Gastrocnemius medialis (tissue), 4 donors: ENCODE measurements around the gene FAM76A. TPM values are rescaled to one million over a fixed set of nuclear protein-coding genes. Genes with fewer than 3 reads are reported as not detected.
"Not testable (repeated sequence)": the region's sequence is repeated elsewhere in the genome, so short reads cannot be mapped to it uniquely, and the experiment has no call there.

Experiments
- ATAC-seq, 2 donors: fragments of 150-250 bp; one replicate each; pipeline ENCODE4 v1.9.1; 2016
- DNase-seq, 2 donors: peaks; one replicate each; pipeline ENCODE4 v3.0.0-alpha.2; 2019
- H3K27ac ChIP-seq, 4 donors: fragments of 200-600 bp; sonication (generic); 1 replicate in 1 of 4; 2 replicates in 3 of 4; pipeline ENCODE4 v1.5.1; 2016 to 2018; ENCODE audit warnings: mild to moderate bottlenecking in 2 of 4, moderate library complexity in 1 of 4
- H3K27me3 ChIP-seq, 3 donors: fragments of 200-600 bp; sonication (generic) in 2 of 3; 1 replicate in 1 of 3; 2 replicates in 2 of 3; pipeline versions ENCODE4 v1.5.1 to v1.6.0; 2016 to 2019; ENCODE audit warnings: mild to moderate bottlenecking in 1 of 3, moderate library complexity in 1 of 3
- H3K36me3 ChIP-seq, 2 donors: fragments of 200-600 bp; sonication (generic) in 1 of 2; one replicate each; pipeline ENCODE4 v1.5.1; 2017 to 2018
- H3K4me1 ChIP-seq, 2 donors: fragments of 200-600 bp; sonication (generic) in 1 of 2; one replicate each; pipeline ENCODE4 v1.5.1; 2016 to 2017; ENCODE audit warnings: mild to moderate bottlenecking in 2 of 2
- H3K4me3 ChIP-seq, 4 donors: fragments of 200-600 bp; sonication (generic) in 3 of 4; 1 replicate in 1 of 4; 2 replicates in 3 of 4; pipeline ENCODE4 v1.5.1; 2016 to 2019; ENCODE audit warnings: mild to moderate bottlenecking in 2 of 4
- H3K9me3 ChIP-seq, 3 donors: fragments of 200-600 bp; sonication (generic) in 2 of 3; 1 replicate in 1 of 3; 2 replicates in 2 of 3; pipeline ENCODE4 v1.5.1; 2016 to 2019
- POLR2A ChIP-seq, 2 donors: fragments of 450-650 bp; IDR thresholded peaks; one replicate each; pipeline ENCODE4 v1.6.1; 2017; ENCODE audit warnings: antibody characterized with exemption in 2 of 2, mild to moderate bottlenecking in 2 of 2, moderate library complexity in 2 of 2
- in situ Hi-C, 4 donors: fragments of 200-750 bp; cut with MboI; loops; one replicate each; pipeline versions ENCODE4 v1.15.0 to v1.8.0; 2017; ENCODE audit warnings: low sequenced_read_pairs in 4 of 4
- intact Hi-C: fragments of 100-400 bp; cut with DNase I; formaldehyde crosslinking; loops from one replicate; pipeline ENCODE4 v1.15.1; 2023; ENCODE audit warnings: low total_unique reads
- total RNA-seq, 4 donors: library from RNA; depleted of rRNA; stranded (reverse); fragments of >200 nt; gene quantifications; one replicate each; pipeline versions ENCODE4 v1.1.0 to v1.2.3, GENCODE V29; 2016
- TF ChIP-seq, protein P1 (sequence below), 5 experiments: fragments of 450-650 bp in 3 of 5; fragments of 200-600 bp in 2 of 5; sonication (generic) in 2 of 5; IDR thresholded peaks in 4 of 5; conservative IDR thresholded peaks in 1 of 5; 1 replicate in 4 of 5; 2 replicates in 1 of 5; pipeline ENCODE4 v1.5.1; 2016 to 2019; ENCODE audit warnings: antibody characterized with exemption in 5 of 5, mild to moderate bottlenecking in 3 of 5, moderate library complexity in 3 of 5

FAM76A gene
- total RNA-seq, 4 donors from 2014 or later, result 9.4 to 20.0 (median 15.5) TPM

DNA sequence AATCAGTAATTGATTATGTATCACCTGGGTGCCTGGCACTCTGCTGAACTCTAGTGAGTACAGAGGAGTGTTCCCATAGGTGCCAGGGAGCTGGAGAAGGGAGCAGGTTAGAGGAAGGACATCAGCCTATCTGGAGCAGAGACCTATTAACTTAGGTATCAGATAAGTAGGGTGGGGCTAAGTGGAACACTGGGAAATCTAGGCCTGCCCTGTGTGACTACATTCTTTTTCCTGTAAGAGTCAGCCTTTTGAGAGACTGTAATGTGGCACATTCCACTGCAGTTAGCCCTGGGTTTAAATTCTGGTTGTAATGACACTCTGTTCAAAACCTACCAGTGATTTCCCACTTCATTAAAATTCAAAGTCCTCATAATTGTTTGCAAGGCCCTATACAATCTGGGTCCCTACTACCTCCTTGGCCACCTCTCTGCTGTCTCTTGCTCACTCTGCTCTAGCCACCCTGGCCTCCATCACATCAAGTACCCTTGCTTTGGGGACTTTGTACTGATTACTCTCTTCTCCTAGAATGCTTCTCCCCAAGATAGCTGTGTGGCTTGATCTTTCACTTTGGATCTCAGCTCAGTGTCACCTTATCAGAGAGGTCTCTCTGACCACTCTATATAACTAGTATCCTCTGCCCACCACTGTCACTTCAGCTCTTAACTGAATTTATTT lies 60.2 kb downstream of the FAM76A start:
- intact Hi-C loops (no loop called here), in situ Hi-C loops (no loop called here)
- Histone ChIP-seq H3K27ac (peak overlapping the region in 1 of 4 donors; percentile 22), H3K9me3 (no peaks in the 10 kb centered on the region), H3K4me3 (no peak overlapping the region), H3K36me3 (peaks cover 0 to 13% of the 10 kb centered on the region in 2 donors), H3K4me1 (peaks cover 23 to 61% of the 10 kb centered on the region in 2 donors), H3K27me3 (no peaks in the 10 kb centered on the region)
- TF ChIP-seq, protein P1, sequence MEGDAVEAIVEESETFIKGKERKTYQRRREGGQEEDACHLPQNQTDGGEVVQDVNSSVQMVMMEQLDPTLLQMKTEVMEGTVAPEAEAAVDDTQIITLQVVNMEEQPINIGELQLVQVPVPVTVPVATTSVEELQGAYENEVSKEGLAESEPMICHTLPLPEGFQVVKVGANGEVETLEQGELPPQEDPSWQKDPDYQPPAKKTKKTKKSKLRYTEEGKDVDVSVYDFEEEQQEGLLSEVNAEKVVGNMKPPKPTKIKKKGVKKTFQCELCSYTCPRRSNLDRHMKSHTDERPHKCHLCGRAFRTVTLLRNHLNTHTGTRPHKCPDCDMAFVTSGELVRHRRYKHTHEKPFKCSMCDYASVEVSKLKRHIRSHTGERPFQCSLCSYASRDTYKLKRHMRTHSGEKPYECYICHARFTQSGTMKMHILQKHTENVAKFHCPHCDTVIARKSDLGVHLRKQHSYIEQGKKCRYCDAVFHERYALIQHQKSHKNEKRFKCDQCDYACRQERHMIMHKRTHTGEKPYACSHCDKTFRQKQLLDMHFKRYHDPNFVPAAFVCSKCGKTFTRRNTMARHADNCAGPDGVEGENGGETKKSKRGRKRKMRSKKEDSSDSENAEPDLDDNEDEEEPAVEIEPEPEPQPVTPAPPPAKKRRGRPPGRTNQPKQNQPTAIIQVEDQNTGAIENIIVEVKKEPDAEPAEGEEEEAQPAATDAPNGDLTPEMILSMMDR (IDR thresholded peaks at IDR 0.05 in 4 of 5, conservative IDR thresholded peaks at IDR 0.05 in 1 of 5), result no peak
- TF ChIP-seq POLR2A (IDR thresholded peaks at IDR 0.05), result no peak
- DNase-seq (no peak), ATAC-seq (no peak)

DNA sequence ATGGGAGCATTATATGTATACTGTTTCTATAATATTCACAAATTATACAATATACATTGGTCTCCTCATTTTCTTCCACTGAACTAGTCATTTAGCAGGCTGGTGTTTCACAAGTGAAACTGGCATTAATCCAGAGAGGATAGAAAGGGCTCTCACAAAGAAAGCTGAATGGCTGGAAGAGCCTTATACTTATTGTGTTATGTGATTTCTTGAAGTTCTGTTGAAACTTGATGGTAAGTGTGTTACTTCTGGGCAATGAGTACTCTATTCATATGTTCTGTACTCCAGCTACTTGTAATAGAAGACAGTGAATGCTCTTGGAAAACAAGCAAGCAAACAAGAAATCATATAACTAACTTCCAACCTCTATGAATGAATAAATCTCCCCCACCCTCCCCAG lies 62.1 kb downstream of the FAM76A start:
- peaks cover 23 to 61% of the 10 kb centered on the region in 2 donors for H3K4me1 ChIP-seq
- peak overlapping the region in 3 of 4 donors; percentile 68 to 82 (median 82) for H3K27ac ChIP-seq
- no peak overlapping the region for H3K4me3 ChIP-seq
- ATAC-seq, result no peak
- H3K27me3 ChIP-seq, result no peaks in the 10 kb centered on the region
- intact Hi-C loops (loop anchor here (2.0 kb wide), 1 partner anchor 15 kb away; the partner anchor contains the start of gene STX12), in situ Hi-C loops (no loop called here)
- H3K9me3 ChIP-seq, result no peaks in the 10 kb centered on the region
- peaks cover 0 to 16% of the 10 kb centered on the region in 2 donors for H3K36me3 ChIP-seq
- DNase-seq, result no peak
- TF ChIP-seq, protein P1 (IDR thresholded peaks at IDR 0.05 in 4 of 5, conservative IDR thresholded peaks at IDR 0.05 in 1 of 5), result no peak
- no peak for TF ChIP-seq POLR2A (IDR thresholded peaks at IDR 0.05)

DNA sequence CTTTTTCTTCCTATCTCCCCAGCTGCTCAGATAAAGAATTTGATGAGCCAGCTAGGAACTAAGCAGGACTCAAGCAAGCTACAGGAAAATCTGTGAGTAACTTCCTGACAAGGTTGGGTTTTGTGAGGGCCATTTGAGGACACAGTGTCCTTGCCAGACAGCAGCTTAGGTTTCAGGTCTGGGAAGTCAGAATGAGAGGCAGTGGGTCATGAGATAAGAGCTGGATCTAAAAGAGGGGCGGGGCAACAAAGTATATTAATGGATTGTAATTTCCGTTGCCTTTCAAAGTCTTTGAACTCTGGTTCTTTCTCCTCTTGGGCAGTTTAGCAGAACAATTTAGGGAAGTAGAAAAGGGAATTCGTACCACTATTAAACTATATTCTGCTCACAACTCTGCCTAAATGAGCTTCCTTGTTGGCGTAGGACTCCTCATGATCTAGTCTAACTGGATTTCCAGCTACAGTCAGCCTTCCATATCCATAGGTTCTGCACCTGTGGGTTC lies 63.8 kb downstream of the FAM76A start:
- Histone ChIP-seq H3K36me3 (peaks cover 2 to 31% of the 10 kb centered on the region in 2 donors), H3K4me3 (no peak overlapping the region), H3K4me1 (peaks cover 23 to 52% of the 10 kb centered on the region in 2 donors), H3K27me3 (no peaks in the 10 kb centered on the region), H3K27ac (peak overlapping the region; percentile 49 to 82 (median 75)), H3K9me3 (no peaks in the 10 kb centered on the region)
- in situ Hi-C loops (no loop called here), intact Hi-C loops (loop anchor here (2.0 kb wide), 1 partner anchor 17 kb away; the partner anchor contains the start of gene STX12)
- TF ChIP-seq, protein P1 (IDR thresholded peaks at IDR 0.05 in 4 of 5, conservative IDR thresholded peaks at IDR 0.05 in 1 of 5), result no peak
- no peak for TF ChIP-seq POLR2A (IDR thresholded peaks at IDR 0.05)
- ATAC-seq, result peak; percentile 100
- DNase-seq, result peak; percentile 73 to 85

DNA sequence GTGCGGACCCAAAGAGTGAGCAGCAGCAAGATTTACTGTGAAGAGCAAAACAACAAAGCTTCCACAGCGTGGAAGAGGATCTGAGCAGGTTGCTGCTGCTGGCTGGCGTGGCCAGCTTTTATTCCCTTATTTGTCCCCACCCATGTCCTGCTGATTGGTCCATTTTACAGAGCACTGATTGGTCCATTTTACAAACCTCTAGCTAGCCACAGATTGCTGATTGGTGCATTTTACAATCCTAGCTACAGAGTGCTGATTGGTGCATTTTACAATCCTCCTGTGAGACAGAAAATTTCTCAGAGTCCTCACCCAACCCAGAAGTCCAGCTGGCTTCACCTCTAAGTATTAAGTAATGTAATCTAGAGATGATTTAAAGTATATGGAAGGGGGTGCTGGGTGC lies 64.5 kb downstream of the FAM76A start:
- H3K27me3 ChIP-seq, H3K9me3 ChIP-seq, H3K4me3 ChIP-seq, intact Hi-C loops, DNase-seq, ATAC-seq, in situ Hi-C loops: not testable (repeated sequence)
- Histone ChIP-seq H3K36me3 (peaks cover 7 to 38% of the 10 kb centered on the region in 2 donors), H3K4me1 (peaks cover 23 to 46% of the 10 kb centered on the region in 2 donors), H3K27ac (peak overlapping the region; percentile 49 to 82 (median 75))

DNA sequence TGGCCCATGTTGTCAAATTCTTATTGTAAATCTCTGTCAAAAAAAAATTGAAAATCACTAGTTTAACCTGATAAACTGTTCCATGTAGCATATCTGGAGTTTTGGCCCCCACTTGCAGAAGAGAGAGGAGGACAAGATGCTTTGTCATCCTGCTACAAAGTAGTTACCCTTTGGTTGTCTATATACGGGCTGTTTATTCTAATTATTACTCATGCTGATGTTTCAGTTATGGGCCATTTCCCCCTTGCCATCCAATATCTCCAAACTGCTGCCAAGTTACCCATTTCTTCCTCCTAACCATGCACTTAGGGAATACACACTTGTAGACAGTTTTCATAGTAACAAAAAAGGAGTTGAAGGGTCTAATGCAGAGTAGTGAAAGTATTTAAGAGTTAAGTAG lies 69.8 kb downstream of the FAM76A start:
- intact Hi-C loops (no loop called here), in situ Hi-C loops (no loop called here)
- no peaks in the 10 kb centered on the region for H3K9me3 ChIP-seq
- no peak overlapping the region for H3K4me3 ChIP-seq
- H3K27me3 ChIP-seq, result no peaks in the 10 kb centered on the region
- H3K27ac ChIP-seq, result no peak overlapping the region
- TF ChIP-seq, protein P1 (IDR thresholded peaks at IDR 0.05 in 4 of 5, conservative IDR thresholded peaks at IDR 0.05 in 1 of 5), result no peak
- no peak for TF ChIP-seq POLR2A (IDR thresholded peaks at IDR 0.05)
- peaks cover 0 to under 1% of the 10 kb centered on the region in 2 donors for H3K4me1 ChIP-seq
- no peak for ATAC-seq
- H3K36me3 ChIP-seq, result peaks cover 7 to 66% of the 10 kb centered on the region in 2 donors
- no peak for DNase-seq
